Activated naive CD8-positive, alpha-beta T cell treated with anti-CD3 and anti-CD28 coated beads for 36 hours (primary cell): ENCODE measurements around the gene NEK2. TPM values are rescaled to one million over a fixed set of nuclear protein-coding genes. Genes with fewer than 3 reads are reported as not detected.
"Not testable (repeated sequence)": the region's sequence is repeated elsewhere in the genome, so short reads cannot be mapped to it uniquely, and the experiment has no call there.

Experiments
- DNase-seq: peaks from one replicate; pipeline ENCODE4 v3.0.0; 2021
- H3K27ac Mint-ChIP-seq: one replicate; pipeline ENCODE4 v1.8.0; 2022; ENCODE audit warnings: mild to moderate bottlenecking, moderate library complexity, mixed read lengths
- H3K27me3 Mint-ChIP-seq: one replicate; pipeline ENCODE4 v1.8.0; 2022; ENCODE audit warnings: mild to moderate bottlenecking, mixed read lengths
- H3K36me3 Mint-ChIP-seq: one replicate; pipeline ENCODE4 v1.8.0; 2021; ENCODE audit warnings: mild to moderate bottlenecking, mixed read lengths
- H3K4me1 Mint-ChIP-seq: one replicate; pipeline ENCODE4 v1.8.0; 2021; ENCODE audit warnings: mixed read lengths
- H3K4me3 Mint-ChIP-seq: one replicate; pipeline ENCODE4 v1.8.0; 2022; ENCODE audit warnings: mild to moderate bottlenecking, moderate library complexity, mixed read lengths
- H3K9me3 Mint-ChIP-seq: one replicate; pipeline ENCODE4 v1.8.0; 2022; ENCODE audit warnings: mixed read lengths
- total RNA-seq, 2 experiments: library from RNA; stranded (reverse); gene quantifications; one replicate each; pipeline ENCODE4 v1.2.3, GENCODE V29; 2021

The NEK2 gene
- total RNA-seq, 2 experiments from 2014 or later: 24.2 TPM

- no peaks in the 10 kb centered on the region for H3K4me1 Mint-ChIP-seq
- no peaks in the 10 kb centered on the region for H3K27me3 Mint-ChIP-seq
- no peak overlapping the region for H3K4me3 Mint-ChIP-seq
- no peaks in the 10 kb centered on the region for H3K36me3 Mint-ChIP-seq
- no peaks in the 10 kb centered on the region for H3K9me3 Mint-ChIP-seq
- no peak for DNase-seq
- no peak overlapping the region for H3K27ac Mint-ChIP-seq
These were observed 28.6 kb upstream of the NEK2 start for GRCh38 chr1:211703812-211704537.

GRCh38 chr1:211701733-211702132 is 26.3 kb upstream of the NEK2 start:
- H3K36me3 Mint-ChIP-seq: no peaks in the 10 kb centered on the region
- no peak for DNase-seq
- no peaks in the 10 kb centered on the region for H3K27me3 Mint-ChIP-seq
- no peak overlapping the region for H3K4me3 Mint-ChIP-seq
- peaks cover 14% of the 10 kb centered on the region for H3K4me1 Mint-ChIP-seq
- H3K27ac Mint-ChIP-seq: no peak overlapping the region
- no peaks in the 10 kb centered on the region for H3K9me3 Mint-ChIP-seq

- H3K4me1 Mint-ChIP-seq: peaks cover 31% of the 10 kb centered on the region
- H3K4me3 Mint-ChIP-seq: no peak overlapping the region
- peaks cover 2% of the 10 kb centered on the region for H3K9me3 Mint-ChIP-seq
These were observed 23.6 kb upstream of the NEK2 start for GRCh38 chr1:211699059-211699458.

GRCh38 chr1:211698161-211699026 is 23.0 kb upstream of the NEK2 start:
- peaks cover 4% of the 10 kb centered on the region for H3K9me3 Mint-ChIP-seq
- DNase-seq: peak; percentile 83
- H3K4me1 Mint-ChIP-seq: peaks cover 32% of the 10 kb centered on the region
- H3K36me3 Mint-ChIP-seq: no peaks in the 10 kb centered on the region
- H3K4me3 Mint-ChIP-seq: peak overlapping the region; percentile 50
- H3K27ac Mint-ChIP-seq: no peak overlapping the region
- no peaks in the 10 kb centered on the region for H3K27me3 Mint-ChIP-seq

More at GRCh38 chr1:211699059-211699458, 23.6 kb upstream of the NEK2 start:
- H3K36me3 Mint-ChIP-seq: no peaks in the 10 kb centered on the region
- no peak overlapping the region for H3K27ac Mint-ChIP-seq
- no peaks in the 10 kb centered on the region for H3K27me3 Mint-ChIP-seq
- DNase-seq: no peak

GRCh38 chr1:211697356-211697755 is 21.9 kb upstream of the NEK2 start:
- Mint-ChIP-seq H3K4me3 (no peak overlapping the region), H3K27ac (no peak overlapping the region), H3K27me3 (no peaks in the 10 kb centered on the region), H3K36me3 (no peaks in the 10 kb centered on the region), H3K9me3 (peaks cover 4% of the 10 kb centered on the region), H3K4me1 (peaks cover 32% of the 10 kb centered on the region)
- DNase-seq: no peak

- Mint-ChIP-seq H3K36me3 (no peaks in the 10 kb centered on the region), H3K4me3 (no peak overlapping the region), H3K4me1 (peaks cover 32% of the 10 kb centered on the region), H3K9me3 (peaks cover 4% of the 10 kb centered on the region), H3K27me3 (no peaks in the 10 kb centered on the region), H3K27ac (no peak overlapping the region)
- DNase-seq: peak; percentile 33
These were observed 19.9 kb upstream of the NEK2 start for GRCh38 chr1:211695135-211695816.

GRCh38 chr1:211693911-211694310 is 18.5 kb upstream of the NEK2 start:
- not testable (repeated sequence) for DNase-seq, H3K27ac Mint-ChIP-seq, H3K36me3 Mint-ChIP-seq, H3K4me3 Mint-ChIP-seq, H3K9me3 Mint-ChIP-seq, H3K27me3 Mint-ChIP-seq
- H3K4me1 Mint-ChIP-seq: peaks cover 31% of the 10 kb centered on the region

GRCh38 chr1:211688421-211688820 is 13.0 kb upstream of the NEK2 start:
- Mint-ChIP-seq H3K4me3 (no peak overlapping the region), H3K27me3 (no peaks in the 10 kb centered on the region)

GRCh38 chr1:211687462-211688215 is 12.2 kb upstream of the NEK2 start:
- Mint-ChIP-seq H3K4me3 (no peak overlapping the region), H3K4me1 (peaks cover 9% of the 10 kb centered on the region), H3K27ac (no peak overlapping the region), H3K27me3 (no peaks in the 10 kb centered on the region), H3K9me3 (no peaks in the 10 kb centered on the region), H3K36me3 (no peaks in the 10 kb centered on the region)
- no peak for DNase-seq

More at GRCh38 chr1:211688421-211688820, 13.0 kb upstream of the NEK2 start:
- no peaks in the 10 kb centered on the region for H3K36me3 Mint-ChIP-seq
- H3K4me1 Mint-ChIP-seq: peaks cover 9% of the 10 kb centered on the region
- H3K9me3 Mint-ChIP-seq: no peaks in the 10 kb centered on the region
- no peak overlapping the region for H3K27ac Mint-ChIP-seq
- DNase-seq: no peak

GRCh38 chr1:211685823-211686222 is 10.4 kb upstream of the NEK2 start:
- no peak overlapping the region for H3K4me3 Mint-ChIP-seq
- no peaks in the 10 kb centered on the region for H3K36me3 Mint-ChIP-seq
- no peak for DNase-seq
- H3K4me1 Mint-ChIP-seq: peaks cover 16% of the 10 kb centered on the region
- H3K9me3 Mint-ChIP-seq: no peaks in the 10 kb centered on the region
- H3K27me3 Mint-ChIP-seq: no peaks in the 10 kb centered on the region
- H3K27ac Mint-ChIP-seq: no peak overlapping the region

GRCh38 chr1:211684791-211685190 is 9.4 kb upstream of the NEK2 start:
- H3K4me3 Mint-ChIP-seq: no peak overlapping the region
- H3K27me3 Mint-ChIP-seq: no peaks in the 10 kb centered on the region
- DNase-seq: no peak
- no peaks in the 10 kb centered on the region for H3K9me3 Mint-ChIP-seq
- no peak overlapping the region for H3K27ac Mint-ChIP-seq
- peaks cover 18% of the 10 kb centered on the region for H3K4me1 Mint-ChIP-seq
- no peaks in the 10 kb centered on the region for H3K36me3 Mint-ChIP-seq

GRCh38 chr1:211684331-211684730 is 8.9 kb upstream of the NEK2 start:
- Mint-ChIP-seq H3K4me3 (no peak overlapping the region), H3K4me1 (peaks cover 18% of the 10 kb centered on the region), H3K36me3 (no peaks in the 10 kb centered on the region), H3K27ac (no peak overlapping the region), H3K9me3 (no peaks in the 10 kb centered on the region), H3K27me3 (no peaks in the 10 kb centered on the region)
- no peak for DNase-seq

GRCh38 chr1:211683396-211684297 is 8.2 kb upstream of the NEK2 start:
- Mint-ChIP-seq H3K9me3 (no peaks in the 10 kb centered on the region), H3K4me1 (peaks cover 18% of the 10 kb centered on the region), H3K4me3 (no peak overlapping the region), H3K27me3 (no peaks in the 10 kb centered on the region), H3K27ac (no peak overlapping the region), H3K36me3 (no peaks in the 10 kb centered on the region)
- DNase-seq: no peak

GRCh38 chr1:211682186-211682585 is 6.8 kb upstream of the NEK2 start:
- DNase-seq, H3K4me1 Mint-ChIP-seq, H3K4me3 Mint-ChIP-seq, H3K36me3 Mint-ChIP-seq, H3K27ac Mint-ChIP-seq, H3K27me3 Mint-ChIP-seq, H3K9me3 Mint-ChIP-seq: not testable (repeated sequence)
